DOHH2 (cell line): ENCODE data around the gene DEAF1.
"Not testable (repeated sequence)": the region's sequence is repeated elsewhere in the genome, so short reads cannot be mapped to it uniquely, and the experiment has no call there.

Source experiments
- H3F3A ChIP-seq: fragments of 200-600 bp; sonication (generic), shearing (Covaris generic); 2 replicates; pipeline ENCODE4 v1.6.0; 2016; ENCODE audit warnings: antibody characterized with exemption, mild to moderate bottlenecking; ENCODE audit not compliant: control insufficient read depth, insufficient read depth
- H3K27ac ChIP-seq: fragments of 200-600 bp; sonication (generic); 2 replicates; pipeline ENCODE4 v1.5.1; 2014; ENCODE audit warnings: low read depth, mild to moderate bottlenecking, low read length, moderate library complexity
- H3K27me3 ChIP-seq: fragments of 200-600 bp; sonication (generic); 2 replicates; pipeline ENCODE4 v1.6.1; 2014; ENCODE audit warnings: mild to moderate bottlenecking, low read length, mixed read lengths; ENCODE audit not compliant: control insufficient read depth
- H3K36me3 ChIP-seq: fragments of 200-600 bp; sonication (generic); 2 replicates; pipeline ENCODE4 v1.6.1; 2014; ENCODE audit warnings: mild to moderate bottlenecking, low read length, moderate library complexity, mixed read lengths; ENCODE audit not compliant: control insufficient read depth
- H3K4me1 ChIP-seq: fragments of 200-600 bp; sonication (generic); 2 replicates; pipeline ENCODE4 v1.6.1; 2014; ENCODE audit warnings: mild to moderate bottlenecking, low read length, mixed read lengths; ENCODE audit not compliant: control insufficient read depth
- H3K4me2 ChIP-seq: fragments of 200-600 bp; sonication (generic); 2 replicates; pipeline ENCODE4 v1.6.0; 2014; ENCODE audit warnings: mild to moderate bottlenecking, low read length, moderate library complexity
- H3K4me3 ChIP-seq: fragments of 200-600 bp; sonication (generic); 2 replicates; pipeline ENCODE4 v1.5.1; 2014; ENCODE audit warnings: mild to moderate bottlenecking, low read length, mixed read lengths
- H3K79me2 ChIP-seq: fragments of 200-600 bp; sonication (generic); 2 replicates; pipeline ENCODE4 v1.6.1; 2014; ENCODE audit warnings: mild to moderate bottlenecking, low read length, mixed read lengths; ENCODE audit not compliant: control insufficient read depth
- H3K9me2 ChIP-seq: fragments of 200-600 bp; sonication (generic); replicated peaks from 2 replicates; pipeline ENCODE4 v1.6.1; 2014; ENCODE audit warnings: mild to moderate bottlenecking, low read length, mixed read lengths; ENCODE audit not compliant: control insufficient read depth
- H3K9me3 ChIP-seq: fragments of 200-600 bp; sonication (generic); 2 replicates; pipeline ENCODE4 v1.6.1; 2014; ENCODE audit warnings: antibody characterized with exemption, low read length, mixed read lengths; ENCODE audit not compliant: control insufficient read depth, insufficient read depth
- H4K20me1 ChIP-seq: fragments of 200-600 bp; sonication (generic); 2 replicates; pipeline ENCODE4 v1.6.0; 2014; ENCODE audit warnings: low read depth, mild to moderate bottlenecking, antibody characterized with exemption, low read length, moderate library complexity; ENCODE audit not compliant: control insufficient read depth, insufficient read depth
- CTCF ChIP-seq: fragments of 200-600 bp; sonication (generic); IDR thresholded peaks from one replicate; pipeline ENCODE4 v1.5.1; 2014; ENCODE audit warnings: antibody characterized with exemption, mild to moderate bottlenecking, low read depth, low read length; ENCODE audit not compliant: poor library complexity, severe bottlenecking
- EZH2phosphoT487 ChIP-seq: fragments of 200-600 bp; sonication (generic); IDR thresholded peaks from 2 replicates; pipeline ENCODE4 v1.6.1; 2017; ENCODE audit warnings: borderline replicate concordance, mild to moderate bottlenecking, antibody characterized with exemption, low read length, moderate library complexity, mixed read lengths

The DEAF1 gene

GRCh38 chr11:650482-650881, 44.5 kb downstream of the DEAF1 start:
- no peaks in the 10 kb centered on the region for H3F3A ChIP-seq
- H3K27me3 ChIP-seq = no peaks in the 10 kb centered on the region
- H4K20me1 ChIP-seq = no peaks in the 10 kb centered on the region
- no peak overlapping the region for H3K4me2 ChIP-seq
- no peaks in the 10 kb centered on the region for H3K36me3 ChIP-seq
- no peaks in the 10 kb centered on the region for H3K4me1 ChIP-seq
- H3K9me3 ChIP-seq = no peaks in the 10 kb centered on the region
- no peak for TF ChIP-seq CTCF
- no peak for TF ChIP-seq EZH2phosphoT487
- H3K9me2 ChIP-seq = no peaks in the 10 kb centered on the region
- no peak overlapping the region for H3K4me3 ChIP-seq
- H3K79me2 ChIP-seq = no peaks in the 10 kb centered on the region
- no peak overlapping the region for H3K27ac ChIP-seq

- H3K9me2 ChIP-seq, H3K36me3 ChIP-seq, H3K27me3 ChIP-seq, H4K20me1 ChIP-seq, H3K9me3 ChIP-seq, H3K27ac ChIP-seq, H3K4me1 ChIP-seq, H3K4me3 ChIP-seq, H3F3A ChIP-seq, H3K79me2 ChIP-seq, H3K4me2 ChIP-seq: not testable (repeated sequence)
Observed at GRCh38 chr11:647672-648158, 47.3 kb downstream of the DEAF1 start.

GRCh38 chr11:646214-646613, 48.8 kb downstream of the DEAF1 start:
- no peak overlapping the region for H3K27ac ChIP-seq
- H3K4me1 ChIP-seq = no peaks in the 10 kb centered on the region
- H3K36me3 ChIP-seq = no peaks in the 10 kb centered on the region
- no peaks in the 10 kb centered on the region for H4K20me1 ChIP-seq
- TF ChIP-seq CTCF (no peak), EZH2phosphoT487 (no peak)
- no peak overlapping the region for H3K4me3 ChIP-seq
- H3K27me3 ChIP-seq = no peaks in the 10 kb centered on the region
- H3K9me2 ChIP-seq = no peaks in the 10 kb centered on the region
- H3K9me3 ChIP-seq = no peaks in the 10 kb centered on the region
- H3K79me2 ChIP-seq = no peaks in the 10 kb centered on the region
- H3F3A ChIP-seq = no peaks in the 10 kb centered on the region
- no peak overlapping the region for H3K4me2 ChIP-seq

- H3K27ac ChIP-seq = no peak overlapping the region
- no peaks in the 10 kb centered on the region for H3K9me3 ChIP-seq
- no peaks in the 10 kb centered on the region for H4K20me1 ChIP-seq
- no peaks in the 10 kb centered on the region for H3K4me1 ChIP-seq
- no peaks in the 10 kb centered on the region for H3K79me2 ChIP-seq
- no peaks in the 10 kb centered on the region for H3K36me3 ChIP-seq
- no peaks in the 10 kb centered on the region for H3K9me2 ChIP-seq
- no peaks in the 10 kb centered on the region for H3K27me3 ChIP-seq
- no peaks in the 10 kb centered on the region for H3F3A ChIP-seq
- no peak overlapping the region for H3K4me2 ChIP-seq
- H3K4me3 ChIP-seq = no peak overlapping the region
- TF ChIP-seq EZH2phosphoT487 (no peak), CTCF (no peak)
Observed at GRCh38 chr11:645536-645935, 49.5 kb downstream of the DEAF1 start.
